ENCODE data around the gene CD101.

The CD101 gene

DNA sequence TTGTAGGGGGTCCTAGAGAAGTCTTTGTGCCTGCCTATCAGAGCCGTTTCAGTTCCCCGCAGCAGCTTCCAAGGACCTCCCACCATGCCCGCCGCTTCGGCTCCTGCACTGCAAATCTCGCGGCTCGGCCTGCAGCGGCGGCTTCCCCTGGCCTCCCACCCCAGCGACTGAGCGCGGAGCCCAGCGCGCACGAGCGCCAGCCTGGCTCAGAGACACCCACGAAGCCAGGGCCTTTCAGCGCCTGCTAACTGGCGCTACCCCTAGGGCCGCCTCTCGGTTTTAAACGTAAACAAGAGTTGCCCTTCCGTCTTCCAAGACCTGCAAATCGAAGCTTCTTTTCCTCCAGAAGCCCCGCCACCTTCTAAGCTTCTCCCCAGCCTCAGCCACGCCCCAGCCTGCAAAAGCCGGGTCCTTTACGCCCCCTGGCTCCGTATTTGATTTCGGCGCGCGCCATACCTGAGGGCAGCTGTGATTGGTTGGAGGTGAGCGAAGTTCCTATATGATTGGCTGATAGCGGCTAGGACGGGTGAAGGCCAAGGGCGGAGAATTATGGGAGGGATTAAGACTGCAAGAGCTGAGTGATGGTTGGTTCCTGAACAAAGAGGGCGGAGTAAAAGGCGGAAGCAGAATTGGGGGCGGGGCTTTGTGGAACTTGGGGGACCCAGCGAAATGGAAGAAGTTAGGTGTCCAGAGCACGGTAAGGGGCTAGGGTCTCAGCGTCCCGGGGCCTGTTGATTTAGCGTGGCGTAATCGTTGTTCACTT is 58.3 kb downstream of the CD101 start, which contains the start of gene TTF2:
Gene TTF2, plus strand, starts transcription at position 649 of the 763 bp plus-strand sequence. Its CDS starts 21 bp downstream, at position 670.
- peak; percentile 99 for DNase-seq

DNA sequence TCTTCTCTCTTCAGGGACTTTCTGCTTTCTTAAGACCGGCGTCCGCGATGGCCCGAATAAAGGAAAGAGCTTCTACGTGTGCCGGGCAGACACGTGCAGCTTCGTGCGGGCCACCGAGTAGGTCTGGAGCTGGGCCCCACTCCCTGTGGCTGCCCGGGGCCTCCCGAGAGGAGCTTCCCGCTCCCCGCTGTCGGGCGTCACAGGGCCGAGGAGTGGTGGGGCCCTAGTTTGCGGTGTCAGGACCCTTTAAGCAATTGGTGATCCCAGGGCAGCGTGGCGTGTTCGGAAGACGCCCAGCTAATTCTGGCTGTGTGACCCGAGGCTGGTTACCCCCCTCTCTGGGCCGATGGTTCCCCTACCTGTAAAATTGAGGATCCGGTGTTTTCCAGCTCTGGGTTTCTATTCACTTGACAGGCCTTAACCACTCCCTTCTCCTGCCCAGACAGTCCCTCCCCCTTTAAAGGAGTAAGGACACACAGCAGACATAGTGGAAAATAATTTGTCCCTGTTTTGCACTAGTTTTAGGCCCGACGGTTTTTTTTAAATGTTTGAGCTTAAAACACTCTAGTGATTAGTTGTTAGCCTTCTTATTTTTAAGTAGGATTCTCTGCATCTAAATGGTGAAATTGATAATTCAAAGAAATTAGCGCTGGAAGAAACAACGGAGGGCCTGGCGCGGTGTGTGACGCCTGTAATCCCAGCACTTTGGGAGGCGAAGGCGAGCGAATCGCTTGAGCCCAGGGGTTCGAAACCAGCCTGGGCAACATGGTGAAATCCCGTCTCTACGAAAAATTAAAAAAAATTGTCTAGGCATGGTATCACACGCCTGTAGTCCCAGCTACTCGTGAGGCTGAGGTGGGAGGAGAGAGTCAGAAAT is 59.1 kb downstream of the CD101 start:
- peak; percentile 63 for DNase-seq

DNA sequence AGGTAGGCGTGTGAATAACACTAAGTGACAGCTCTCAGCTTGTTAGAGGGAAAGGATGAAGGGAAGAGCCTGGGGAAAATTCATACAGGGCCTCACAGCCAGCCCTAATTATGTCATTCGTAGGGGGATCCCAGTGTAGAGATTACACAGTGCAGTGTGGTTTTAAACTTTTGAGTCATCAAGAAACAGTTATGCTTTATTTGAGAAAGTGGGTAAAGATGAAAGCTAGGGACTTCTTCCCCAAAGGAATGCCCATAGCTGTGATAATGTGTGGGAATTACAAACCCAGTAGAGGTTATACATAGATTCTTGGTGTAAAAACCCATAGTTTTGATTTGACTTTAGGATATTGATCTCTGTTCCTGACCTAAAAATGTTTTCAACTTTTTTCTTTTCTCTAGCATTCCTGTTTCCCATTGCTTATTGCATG is 60.4 kb downstream of the CD101 start:
- peak; percentile 65 for DNase-seq

DNA sequence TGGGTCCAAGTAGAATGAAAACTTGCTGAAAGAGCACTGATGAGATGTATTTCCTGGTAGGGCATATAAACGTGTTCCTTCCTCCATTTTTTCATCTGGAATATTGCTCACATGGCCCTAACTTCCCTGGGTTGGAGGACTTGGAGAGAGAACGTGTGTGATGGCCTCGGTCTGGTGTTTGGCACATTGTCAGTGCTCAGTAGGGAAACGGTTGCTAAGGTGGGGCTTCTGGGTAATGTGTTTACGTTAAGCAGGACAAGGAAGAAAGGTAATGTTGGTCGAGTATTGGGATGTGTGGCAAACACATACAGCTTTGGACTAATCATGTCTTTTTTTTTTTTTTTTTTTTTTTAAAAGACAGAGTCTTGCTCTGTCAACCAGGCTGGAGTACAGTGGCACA is 64.8 kb downstream of the CD101 start:
- no peak for DNase-seq

DNA sequence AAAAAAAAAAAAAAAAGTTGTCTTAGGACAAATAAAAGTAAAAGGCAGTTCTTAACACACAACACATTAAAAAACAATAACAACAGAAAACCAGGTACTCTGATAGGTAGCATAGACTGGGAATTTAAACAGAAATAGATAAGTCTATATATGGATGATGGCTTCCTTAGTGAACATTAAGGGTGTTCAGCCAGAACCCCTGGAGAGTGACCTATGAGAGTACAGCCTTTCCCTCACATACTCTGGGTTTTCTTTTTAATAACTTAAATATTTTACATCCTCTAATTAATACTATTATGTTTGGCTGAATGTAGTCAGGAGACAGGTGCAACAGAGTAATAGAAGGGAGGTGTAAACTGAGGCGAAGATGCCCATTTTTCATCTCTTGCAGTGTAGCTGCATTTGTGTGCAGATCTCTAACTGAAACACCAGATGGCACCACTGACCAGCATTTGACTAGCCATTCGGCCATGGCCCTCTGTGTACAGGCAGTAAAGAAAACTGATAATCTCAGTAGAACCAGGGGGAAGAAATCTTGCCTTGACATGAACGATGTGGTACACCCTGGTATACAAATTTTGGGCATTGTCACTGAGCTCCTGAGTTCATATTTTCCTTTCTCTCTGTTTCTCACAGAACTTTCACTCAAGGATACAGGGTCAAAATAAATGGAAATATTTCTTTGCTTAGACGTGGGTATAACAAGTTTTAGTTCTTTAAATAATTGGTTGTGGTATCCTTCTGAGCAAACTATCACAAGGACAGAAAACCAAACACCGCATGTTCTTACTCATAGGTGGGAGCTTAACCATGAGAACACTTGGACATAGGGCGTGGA is 66.2 kb downstream of the CD101 start:
- DNase-seq, result peak; percentile 81

DNA sequence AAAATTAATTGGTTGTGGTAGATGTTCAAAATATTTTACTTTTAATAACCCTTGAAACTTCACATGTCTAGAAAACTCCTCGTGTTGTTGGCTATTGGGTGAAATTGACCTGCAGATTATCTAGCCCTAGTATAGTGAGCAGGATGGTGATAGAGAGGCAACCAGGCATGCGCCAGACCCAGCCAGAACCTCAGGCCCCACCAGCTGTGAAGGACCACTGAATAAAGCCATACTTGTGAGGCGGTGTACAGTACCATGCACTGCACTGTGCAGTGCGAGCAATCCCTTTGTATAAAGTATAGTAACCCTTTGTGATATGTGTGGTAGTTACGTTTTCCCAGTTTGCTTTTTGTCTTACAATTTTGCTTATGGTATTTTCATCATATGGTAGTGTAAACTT is 67.0 kb downstream of the CD101 start:
- no peak for DNase-seq

DNA sequence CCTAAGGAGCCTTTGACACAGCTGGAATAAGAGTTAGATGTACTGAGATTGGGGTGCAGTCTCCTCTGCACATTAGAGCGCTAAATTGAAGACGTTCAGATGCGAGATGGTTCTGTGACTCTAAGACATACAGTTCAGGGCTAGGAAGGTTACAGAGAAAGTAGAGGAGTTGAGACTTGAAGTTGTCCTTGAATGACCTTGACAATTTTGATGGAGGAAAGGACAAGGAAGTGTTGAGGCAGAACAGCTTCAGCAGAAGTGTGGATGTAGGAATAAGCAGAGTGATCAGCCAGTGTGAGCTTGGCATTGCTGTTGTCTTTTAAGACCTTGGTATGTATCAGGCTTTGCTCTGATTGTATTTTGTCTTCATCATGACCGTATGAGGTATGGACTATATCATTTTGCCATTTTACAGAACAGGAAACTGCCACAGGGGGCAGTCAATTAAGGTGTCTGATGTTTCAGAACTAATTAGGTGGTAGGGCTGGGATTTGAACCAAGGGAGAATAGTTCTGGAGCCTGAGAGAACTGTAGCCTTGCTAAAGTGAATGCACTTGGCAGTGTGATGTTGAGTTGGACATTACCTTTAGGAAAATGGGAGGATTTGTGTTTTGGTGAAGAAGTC is 67.8 kb downstream of the CD101 start:
- no peak for DNase-seq

DNA sequence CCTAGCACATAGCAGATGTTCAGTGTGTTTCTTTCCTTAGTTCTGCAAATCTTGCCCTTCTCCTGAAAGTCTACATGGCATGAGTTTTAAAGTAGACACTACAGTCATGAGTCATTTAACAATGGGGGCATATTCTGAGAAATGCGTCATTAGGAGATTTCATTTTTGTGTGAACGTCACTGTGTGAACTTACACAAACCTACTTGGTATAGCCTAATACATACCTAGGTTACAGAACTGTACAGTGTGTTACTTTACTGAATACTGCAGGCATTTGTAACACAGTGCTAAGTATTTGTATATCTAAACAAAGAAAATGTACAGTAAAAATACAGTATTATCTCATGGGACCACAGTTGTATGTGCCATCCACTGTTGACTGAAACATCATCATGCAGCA is 68.6 kb downstream of the CD101 start:
- DNase-seq, result no peak

DNA sequence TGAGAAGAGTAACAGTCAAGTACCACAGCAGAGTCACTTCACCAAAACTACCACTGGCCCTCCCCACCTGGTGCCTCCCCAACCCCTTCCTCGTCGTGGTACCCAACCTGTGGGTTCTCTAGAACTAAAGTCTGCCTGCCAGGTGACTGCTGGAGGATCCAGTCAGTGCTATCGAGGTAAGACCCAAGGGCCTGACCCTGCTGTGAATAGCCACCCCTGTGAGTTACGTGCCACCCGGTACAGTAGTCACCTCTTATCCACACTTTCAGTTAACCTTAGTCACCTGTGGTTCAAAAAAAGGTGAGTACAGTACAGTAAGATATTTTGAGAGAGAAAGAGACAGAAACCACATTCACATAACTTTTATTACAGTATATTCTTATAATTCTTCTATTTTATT is 75.1 kb downstream of the CD101 start:
- DNase-seq, result no peak

DNA sequence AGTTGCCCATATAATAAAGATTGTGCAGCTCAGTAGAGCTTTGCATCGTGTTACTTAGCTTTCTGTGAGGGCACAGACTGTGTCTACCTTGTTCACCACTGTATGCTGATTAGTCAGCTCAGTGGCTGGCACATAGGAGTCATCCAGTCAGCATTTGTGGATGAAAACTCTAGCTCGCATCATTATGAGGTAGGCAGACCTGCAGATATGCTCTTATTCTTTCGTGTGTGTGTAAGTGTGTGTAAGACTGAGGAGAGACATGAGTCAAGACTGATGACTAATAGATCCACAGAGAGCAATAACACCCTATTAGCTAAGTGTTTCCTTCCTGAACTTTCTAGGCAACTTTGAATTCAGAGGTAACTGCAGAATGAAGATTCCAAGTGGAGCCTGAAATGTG is 75.7 kb downstream of the CD101 start:
- DNase-seq, result no peak

DNA sequence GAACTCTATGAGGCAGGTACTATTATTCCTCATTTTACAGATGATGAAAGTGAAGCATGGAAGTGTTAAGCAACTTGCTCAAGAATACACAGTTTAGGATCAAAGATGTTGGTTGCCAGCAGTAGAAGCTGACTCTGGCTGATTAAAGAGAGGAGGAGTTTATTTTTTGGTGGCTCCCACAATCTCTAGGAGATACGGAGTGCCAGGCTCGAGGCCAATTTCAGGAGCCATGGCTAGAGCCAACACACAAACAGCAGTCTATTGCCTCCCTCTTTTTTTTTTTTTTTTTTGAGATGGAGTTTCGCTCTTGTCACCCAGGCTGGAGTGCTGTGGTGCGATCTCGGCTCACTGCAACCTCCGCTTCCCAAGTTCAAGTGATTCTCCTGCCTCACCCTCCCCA is 78.2 kb downstream of the CD101 start:
- no peak for DNase-seq

DNA sequence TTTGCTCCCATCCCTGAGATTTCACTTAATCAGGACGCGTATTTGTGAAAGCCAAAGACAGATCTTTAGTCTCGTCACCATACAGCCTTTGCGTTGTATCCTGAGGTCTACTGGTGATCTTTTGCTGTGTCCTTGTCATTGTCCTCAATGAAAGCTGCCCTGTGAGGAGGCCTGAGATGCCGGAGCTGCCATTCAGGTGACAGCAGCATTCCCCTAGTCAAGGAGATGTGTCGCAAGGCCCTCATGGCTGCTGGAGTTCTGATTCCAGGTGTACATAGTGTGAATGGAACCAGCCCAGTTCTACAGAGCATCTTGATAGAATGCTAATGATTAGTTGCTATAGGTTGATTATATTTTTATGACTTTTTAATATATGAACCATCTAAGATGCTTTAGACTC is 82.7 kb downstream of the CD101 start:
- no peak for DNase-seq
